GM12801 (cell line): ENCODE results near the gene UNC5B.

Experiments used
- TF ChIP-seq, protein P1 (sequence below): IDR thresholded peaks from one replicate; pipeline ENCODE4 v1.5.1; 2011; ENCODE audit warnings: control low read depth; ENCODE audit not compliant: insufficient read length; ENCODE audit errors: extremely low read depth

UNC5B gene

DNA sequence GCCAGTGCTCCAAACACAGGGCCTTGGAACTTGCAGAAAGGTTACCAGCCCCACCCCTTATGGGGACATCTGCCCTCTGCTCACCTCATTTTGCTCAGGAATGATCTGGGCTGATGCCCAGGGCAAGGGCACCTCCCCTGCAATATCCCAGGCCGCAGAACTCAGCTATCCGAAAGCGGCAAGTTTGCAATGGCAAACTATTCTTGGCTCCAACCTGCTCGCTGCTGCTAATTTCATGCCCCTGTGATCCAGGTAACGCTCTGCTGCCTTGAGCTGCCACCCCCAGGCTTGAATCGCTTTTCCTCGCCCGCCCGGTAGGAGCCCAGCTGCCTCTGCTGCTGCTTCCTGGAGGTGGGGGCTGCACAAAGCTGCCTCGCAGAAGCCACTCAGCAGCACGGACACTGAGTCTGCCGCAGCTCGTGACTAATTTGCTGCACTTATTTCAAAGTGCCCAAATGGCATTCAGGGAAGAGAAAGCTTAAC, 124.9 kb downstream of the UNC5B start:
- TF ChIP-seq, protein P1, sequence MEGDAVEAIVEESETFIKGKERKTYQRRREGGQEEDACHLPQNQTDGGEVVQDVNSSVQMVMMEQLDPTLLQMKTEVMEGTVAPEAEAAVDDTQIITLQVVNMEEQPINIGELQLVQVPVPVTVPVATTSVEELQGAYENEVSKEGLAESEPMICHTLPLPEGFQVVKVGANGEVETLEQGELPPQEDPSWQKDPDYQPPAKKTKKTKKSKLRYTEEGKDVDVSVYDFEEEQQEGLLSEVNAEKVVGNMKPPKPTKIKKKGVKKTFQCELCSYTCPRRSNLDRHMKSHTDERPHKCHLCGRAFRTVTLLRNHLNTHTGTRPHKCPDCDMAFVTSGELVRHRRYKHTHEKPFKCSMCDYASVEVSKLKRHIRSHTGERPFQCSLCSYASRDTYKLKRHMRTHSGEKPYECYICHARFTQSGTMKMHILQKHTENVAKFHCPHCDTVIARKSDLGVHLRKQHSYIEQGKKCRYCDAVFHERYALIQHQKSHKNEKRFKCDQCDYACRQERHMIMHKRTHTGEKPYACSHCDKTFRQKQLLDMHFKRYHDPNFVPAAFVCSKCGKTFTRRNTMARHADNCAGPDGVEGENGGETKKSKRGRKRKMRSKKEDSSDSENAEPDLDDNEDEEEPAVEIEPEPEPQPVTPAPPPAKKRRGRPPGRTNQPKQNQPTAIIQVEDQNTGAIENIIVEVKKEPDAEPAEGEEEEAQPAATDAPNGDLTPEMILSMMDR, result no peak

DNA sequence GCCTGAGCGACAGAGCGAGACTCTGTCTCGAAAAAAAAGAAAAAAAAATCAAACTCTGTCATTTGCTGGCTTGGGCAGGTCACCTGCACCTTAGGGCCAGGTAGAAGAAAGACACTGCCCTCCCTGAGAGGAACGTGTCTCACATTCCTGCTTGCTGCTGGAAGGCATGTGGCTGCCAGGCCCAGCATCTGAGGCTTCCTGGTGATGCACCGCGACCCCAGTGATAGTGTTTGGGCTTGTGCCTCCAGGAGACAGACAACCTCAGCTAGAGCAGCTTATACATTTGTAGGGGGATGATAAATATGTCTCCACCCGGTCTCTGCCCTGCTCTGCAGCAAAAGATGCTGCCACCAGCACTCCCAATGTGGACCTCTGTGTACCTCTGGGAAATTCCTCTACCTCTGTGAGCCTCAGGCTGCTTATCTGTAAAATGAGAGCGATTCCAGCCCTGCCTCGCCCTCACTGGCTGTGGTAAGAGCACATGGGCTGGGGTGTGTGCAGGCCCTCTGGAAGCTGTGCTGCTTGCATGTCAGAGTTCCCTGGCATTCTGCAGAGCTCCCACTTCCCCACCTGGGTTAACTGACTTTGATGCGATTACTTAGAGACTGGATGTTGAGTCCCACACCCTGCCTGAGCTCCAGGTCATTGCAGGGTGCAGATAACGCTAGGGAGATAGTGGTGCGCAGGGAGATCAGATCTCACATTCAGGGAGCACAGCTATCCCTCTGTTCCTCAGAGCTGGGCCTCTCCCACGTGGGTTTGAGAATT, 126.5 kb downstream of the UNC5B start:
- TF ChIP-seq, protein P1, result no peak

DNA sequence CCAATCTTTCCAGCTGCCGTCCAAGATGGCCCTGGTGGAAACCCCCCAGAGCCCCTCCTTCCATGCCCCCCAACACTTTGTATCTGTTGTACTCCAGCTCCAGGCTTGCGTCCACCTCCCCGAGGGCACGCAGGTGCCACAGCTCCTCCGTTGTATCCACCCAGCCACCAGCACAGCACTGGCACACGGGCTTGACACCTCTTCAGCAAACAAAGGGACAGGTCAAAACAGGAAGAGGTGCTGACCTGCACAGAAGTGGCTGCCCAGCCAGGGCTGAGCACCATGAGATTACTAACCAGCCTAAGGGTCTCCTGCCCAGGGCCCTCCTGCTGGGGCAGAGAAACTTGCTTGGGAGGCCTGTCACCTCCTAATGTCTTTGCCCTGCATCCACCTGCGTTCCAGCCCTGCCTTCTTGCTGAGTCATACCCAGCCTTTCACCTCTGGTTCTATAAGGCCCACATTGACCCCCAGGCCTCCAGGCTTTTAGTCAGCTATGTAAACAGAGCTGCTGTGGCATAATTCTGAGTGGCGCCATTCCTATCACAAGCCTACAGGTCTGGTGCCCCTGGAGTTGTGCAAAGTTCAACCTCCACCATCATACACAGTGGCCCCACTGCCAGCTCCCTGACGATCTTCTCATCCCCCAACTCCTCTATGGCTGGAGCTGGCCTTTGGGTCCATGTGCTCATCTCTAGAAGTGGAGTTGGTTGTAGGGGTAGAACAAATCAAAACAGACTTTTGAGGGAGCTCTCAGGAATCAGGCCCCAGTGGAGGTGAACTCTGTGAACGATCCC, 127.6 kb downstream of the UNC5B start:
- TF ChIP-seq, protein P1, result no peak

DNA sequence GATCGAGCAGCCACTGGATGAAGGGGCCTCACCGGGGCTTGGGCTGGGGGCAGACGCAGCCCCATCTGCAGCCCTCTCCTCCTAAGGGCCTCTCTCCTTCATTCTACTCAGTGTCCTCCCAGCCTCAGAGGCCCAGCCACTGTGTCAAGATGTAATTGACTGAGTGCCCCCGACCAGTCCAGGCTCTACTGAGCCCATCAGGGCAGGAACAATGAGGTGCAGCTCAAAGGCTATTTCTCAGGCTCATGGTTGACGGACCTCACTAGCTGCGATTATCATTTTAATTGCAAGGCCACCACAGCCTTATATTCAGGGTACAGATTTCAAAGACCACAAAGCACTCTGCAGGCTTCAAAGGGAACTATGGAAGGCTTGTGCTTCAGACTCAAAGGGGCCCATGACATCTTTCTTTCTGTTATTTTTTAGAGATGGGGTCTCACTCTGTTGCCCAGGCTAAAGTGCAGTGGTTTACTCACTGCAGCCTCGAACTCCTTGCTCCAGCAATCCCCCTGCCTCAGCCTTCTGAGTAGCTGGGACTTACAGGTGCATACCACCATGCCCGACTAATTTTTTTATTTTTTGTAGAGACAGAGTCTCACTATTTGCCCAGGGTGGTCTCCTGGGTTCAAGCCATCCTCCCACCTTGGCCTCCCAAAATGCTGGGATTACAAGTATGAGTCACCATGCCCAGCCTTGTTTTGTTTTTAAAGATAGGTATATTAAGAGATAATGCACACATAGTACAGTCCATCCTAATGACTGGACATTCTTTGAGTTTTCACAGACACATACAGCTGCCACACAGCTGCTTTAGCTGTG, 130.4 kb downstream of the UNC5B start:
- TF ChIP-seq, protein P1, result no peak

DNA sequence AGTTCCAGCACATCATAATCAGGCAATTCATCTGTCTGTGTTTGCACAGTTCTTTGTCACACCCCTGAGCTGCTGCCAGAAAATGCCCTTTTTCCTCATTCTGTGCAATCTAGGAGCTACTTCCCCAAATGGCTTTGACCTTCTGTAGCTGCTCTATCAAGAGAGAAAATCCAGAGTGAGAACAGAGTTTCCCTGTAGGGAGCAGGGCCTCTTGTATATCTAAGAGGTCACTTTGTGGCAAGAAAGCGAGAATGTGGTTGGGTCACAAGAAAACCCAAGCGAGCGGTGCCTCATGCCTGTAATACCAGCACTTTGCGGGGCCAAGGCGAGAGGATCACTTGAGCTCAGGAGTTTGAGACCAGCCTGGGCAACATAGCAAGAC, 131.0 kb downstream of the UNC5B start:
- TF ChIP-seq, protein P1, result no peak

DNA sequence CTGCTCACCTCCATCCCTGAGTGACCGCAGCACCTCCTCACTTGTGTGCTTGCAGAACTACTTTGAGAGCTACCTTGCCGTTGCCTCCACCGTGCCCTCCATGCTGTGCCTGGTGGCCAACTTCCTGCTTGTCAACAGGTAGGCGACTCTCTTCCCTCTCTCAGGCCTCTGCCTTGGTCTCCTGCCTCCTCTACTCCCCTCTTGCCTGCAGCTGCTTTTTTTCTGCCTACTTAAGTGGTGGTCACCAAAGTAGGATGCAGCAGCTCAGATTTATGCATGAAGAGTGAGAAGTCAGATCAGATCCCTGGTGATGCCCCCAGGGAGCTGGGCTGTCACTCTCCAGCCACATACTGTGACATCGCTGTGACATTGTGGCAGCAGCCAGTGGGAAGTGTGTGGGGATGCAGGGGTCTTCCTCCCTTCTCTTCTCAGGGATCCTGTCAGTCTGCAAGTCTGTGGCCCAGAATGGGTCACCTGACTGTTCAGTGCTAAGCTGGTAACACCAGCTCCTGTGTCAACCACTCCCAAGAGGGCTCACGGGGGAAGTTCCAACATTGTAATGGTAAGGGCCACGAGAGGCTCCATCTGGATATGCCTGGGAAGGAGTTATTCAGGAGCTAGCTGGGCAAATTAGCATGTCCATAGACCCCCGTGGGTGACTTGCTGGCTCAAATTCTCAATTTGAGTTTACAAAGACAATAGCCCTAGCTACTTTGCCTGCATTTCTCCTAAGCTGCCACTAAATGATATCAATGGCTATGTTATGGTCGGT, 132.0 kb downstream of the UNC5B start:
- TF ChIP-seq, protein P1, result no peak
